ENCODE results near the gene TSPEAR. TPM values are rescaled to one million over a fixed set of nuclear protein-coding genes. Genes with fewer than 3 reads are reported as not detected.

TSPEAR gene
- polyA plus RNA-seq, 3 donors from 2014 or later = not detected

DNA sequence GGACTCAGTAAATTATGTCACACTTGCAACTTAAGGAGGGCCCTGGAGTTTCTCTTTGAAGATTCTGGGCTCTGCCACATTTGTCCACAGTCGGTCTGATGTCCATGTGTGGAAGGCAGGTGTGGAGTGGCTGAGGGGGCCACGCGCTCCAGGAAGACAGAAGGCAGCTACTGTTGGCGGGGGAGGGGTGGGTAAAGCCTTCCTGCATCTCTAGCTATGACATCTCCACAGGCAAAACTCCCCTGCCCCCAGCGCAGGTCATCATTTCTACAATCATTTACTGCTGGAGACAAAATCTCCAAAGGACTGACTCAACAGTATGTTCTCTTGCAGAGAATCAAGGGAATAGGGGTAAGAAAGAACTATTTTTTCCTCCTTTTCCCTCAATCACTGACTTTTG lies 11.4 kb upstream of the TSPEAR start:
- Mint-ChIP-seq H3K4me3 (peak overlapping the region in 4 of 5 donors; percentile 53 to 77 (median 64)), H3K27ac (peak overlapping the region in 1 of 6 donors; percentile 8), H3K4me1 (peaks cover 12 to 15% of the 10 kb centered on the region in 2 donors), H3K36me3 (peaks cover 0 to 6% (median 0%) of the 10 kb centered on the region in 3 donors), H3K9me3 (no peaks in the 10 kb centered on the region), H3K27me3 (ENCODE audit: low read depth in 3 of 3) (peaks cover 13 to 34% (median 27%) of the 10 kb centered on the region in 3 donors)
- DNase-seq = no peak

- H3K36me3 Mint-ChIP-seq = peaks cover 0 to 6% (median 0%) of the 10 kb centered on the region in 3 donors
- peaks cover 12 to 15% of the 10 kb centered on the region in 2 donors for H3K4me1 Mint-ChIP-seq
- H3K9me3 Mint-ChIP-seq = no peaks in the 10 kb centered on the region
- peaks cover 18 to 30% (median 30%) of the 10 kb centered on the region in 3 donors for H3K27me3 Mint-ChIP-seq (ENCODE audit: low read depth in 3 of 3)
- no peak overlapping the region for H3K4me3 Mint-ChIP-seq
- no peak overlapping the region for H3K27ac Mint-ChIP-seq
- DNase-seq = no peak
Measured at GRCh38 chr21:44720170-44720569, 8.8 kb upstream of the TSPEAR start.

DNA sequence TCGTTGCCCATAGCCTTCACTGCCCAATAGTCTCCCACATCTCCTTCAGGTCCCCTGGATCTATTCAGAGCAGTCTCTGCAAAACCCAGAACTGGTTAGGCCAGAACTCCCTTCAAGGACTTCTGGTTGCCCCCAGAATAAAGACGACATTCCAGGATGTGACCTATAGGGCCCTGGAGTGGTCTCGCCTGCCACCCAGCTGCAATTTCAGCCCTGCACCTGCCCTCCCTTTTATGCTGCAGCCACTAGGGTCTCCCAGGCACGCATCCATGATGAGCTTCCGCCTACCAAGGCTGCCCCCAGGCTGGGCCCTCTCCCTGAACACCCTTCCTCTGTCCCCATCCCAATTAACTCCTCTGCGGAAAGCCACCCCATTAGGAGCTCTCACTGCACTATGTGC lies 7.2 kb upstream of the TSPEAR start:
- Mint-ChIP-seq H3K9me3 (no peaks in the 10 kb centered on the region), H3K4me1 (peaks cover 12% of the 10 kb centered on the region in 2 donors), H3K4me3 (no peak overlapping the region), H3K36me3 (peaks cover 0 to 6% (median 0%) of the 10 kb centered on the region in 3 donors), H3K27me3 (ENCODE audit: low read depth in 3 of 3) (peaks cover 23 to 34% (median 26%) of the 10 kb centered on the region in 3 donors), H3K27ac (no peak overlapping the region)
- no peak for DNase-seq

GRCh38 chr21:44718093-44718492 lies 6.7 kb upstream of the TSPEAR start:
- peaks cover 7 to 8% of the 10 kb centered on the region in 2 donors for H3K4me1 Mint-ChIP-seq
- no peaks in the 10 kb centered on the region for H3K9me3 Mint-ChIP-seq
- no peak for DNase-seq
- H3K4me3 Mint-ChIP-seq = no peak overlapping the region
- H3K27ac Mint-ChIP-seq = no peak overlapping the region
- peaks cover 0 to 6% (median 0%) of the 10 kb centered on the region in 3 donors for H3K36me3 Mint-ChIP-seq
- peaks cover 24 to 31% (median 25%) of the 10 kb centered on the region in 3 donors for H3K27me3 Mint-ChIP-seq (ENCODE audit: low read depth in 3 of 3)

DNA sequence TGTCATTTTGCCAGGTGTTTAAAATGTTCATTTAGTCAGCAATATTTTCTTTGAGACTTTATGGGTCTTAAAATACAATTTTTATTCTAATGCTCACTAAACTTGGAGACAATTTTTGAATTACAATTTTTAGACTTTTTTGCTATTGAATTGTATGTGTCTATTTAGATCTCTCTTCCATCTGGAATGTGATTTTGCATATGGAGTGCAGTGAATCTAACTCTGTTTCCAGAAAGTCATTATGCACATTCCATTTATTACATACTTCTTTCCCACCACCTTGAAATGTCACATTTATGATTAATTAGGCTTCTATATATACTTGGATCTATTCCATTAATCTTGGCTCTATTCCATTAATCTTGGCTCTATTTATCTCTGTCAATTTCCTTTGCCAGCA lies 5.6 kb upstream of the TSPEAR start:
- H3K27me3 Mint-ChIP-seq (ENCODE audit: low read depth in 3 of 3) = peaks cover 21 to 26% (median 25%) of the 10 kb centered on the region in 3 donors
- no peak overlapping the region for H3K4me3 Mint-ChIP-seq

GRCh38 chr21:44714905-44715304 lies 3.5 kb upstream of the TSPEAR start:
- no peak for DNase-seq
- Mint-ChIP-seq H3K36me3 (no peaks in the 10 kb centered on the region), H3K4me3 (peak overlapping the region in 1 of 5 donors; percentile 5), H3K9me3 (no peaks in the 10 kb centered on the region), H3K27me3 (ENCODE audit: low read depth in 3 of 3) (peaks cover 19 to 33% (median 25%) of the 10 kb centered on the region in 3 donors), H3K27ac (no peak overlapping the region), H3K4me1 (peaks cover 0 to under 1% of the 10 kb centered on the region in 2 donors)

More for the DNA sequence above, 5.6 kb upstream of the TSPEAR start:
- H3K4me1 Mint-ChIP-seq = no peaks in the 10 kb centered on the region
- no peak overlapping the region for H3K27ac Mint-ChIP-seq
- no peaks in the 10 kb centered on the region for H3K9me3 Mint-ChIP-seq
- no peaks in the 10 kb centered on the region for H3K36me3 Mint-ChIP-seq
- DNase-seq = no peak

DNA sequence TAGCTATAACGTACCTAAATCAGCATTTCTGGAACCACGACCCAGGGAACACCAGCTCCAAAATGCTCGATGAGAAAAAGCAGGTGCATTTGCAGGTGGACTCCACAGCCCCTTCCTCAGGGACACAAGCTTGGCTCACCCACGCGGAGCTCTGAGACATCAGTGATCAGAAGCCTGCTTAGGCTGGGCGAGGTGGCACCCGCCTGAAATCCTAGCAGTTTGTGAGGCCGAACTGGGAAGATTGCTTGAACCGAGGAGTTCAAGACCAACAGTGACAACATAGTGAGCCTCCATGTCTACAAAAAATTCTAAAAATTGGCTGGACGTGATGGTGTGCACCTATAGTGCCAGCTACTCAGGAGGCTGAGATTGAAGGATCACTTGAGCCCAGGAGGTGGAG lies 2.5 kb upstream of the TSPEAR start:
- Mint-ChIP-seq H3K4me3 (no peak overlapping the region), H3K27me3 (ENCODE audit: low read depth in 3 of 3) (peaks cover 24 to 40% (median 26%) of the 10 kb centered on the region in 3 donors), H3K36me3 (no peaks in the 10 kb centered on the region), H3K9me3 (no peaks in the 10 kb centered on the region), H3K4me1 (peaks cover 6 to 7% of the 10 kb centered on the region in 2 donors), H3K27ac (no peak overlapping the region)
- DNase-seq = no peak

GRCh38 chr21:44713130-44713529 lies 1.8 kb upstream of the TSPEAR start:
- Mint-ChIP-seq H3K27me3 (ENCODE audit: low read depth in 3 of 3) (peaks cover 20 to 34% (median 28%) of the 10 kb centered on the region in 3 donors), H3K4me1 (peaks cover 6 to 7% of the 10 kb centered on the region in 2 donors), H3K9me3 (no peaks in the 10 kb centered on the region), H3K27ac (no peak overlapping the region), H3K4me3 (no peak overlapping the region), H3K36me3 (no peaks in the 10 kb centered on the region)
- DNase-seq = no peak

- H3K4me1 Mint-ChIP-seq = peaks cover 6 to 10% of the 10 kb centered on the region in 2 donors
- no peak for DNase-seq
- H3K9me3 Mint-ChIP-seq = no peaks in the 10 kb centered on the region
- no peaks in the 10 kb centered on the region for H3K36me3 Mint-ChIP-seq
- H3K27me3 Mint-ChIP-seq (ENCODE audit: low read depth in 3 of 3) = peaks cover 20 to 35% (median 33%) of the 10 kb centered on the region in 3 donors
- H3K27ac Mint-ChIP-seq = no peak overlapping the region
- H3K4me3 Mint-ChIP-seq = no peak overlapping the region
Measured at GRCh38 chr21:44712203-44713028, 1.0 kb upstream of the TSPEAR start.

DNA sequence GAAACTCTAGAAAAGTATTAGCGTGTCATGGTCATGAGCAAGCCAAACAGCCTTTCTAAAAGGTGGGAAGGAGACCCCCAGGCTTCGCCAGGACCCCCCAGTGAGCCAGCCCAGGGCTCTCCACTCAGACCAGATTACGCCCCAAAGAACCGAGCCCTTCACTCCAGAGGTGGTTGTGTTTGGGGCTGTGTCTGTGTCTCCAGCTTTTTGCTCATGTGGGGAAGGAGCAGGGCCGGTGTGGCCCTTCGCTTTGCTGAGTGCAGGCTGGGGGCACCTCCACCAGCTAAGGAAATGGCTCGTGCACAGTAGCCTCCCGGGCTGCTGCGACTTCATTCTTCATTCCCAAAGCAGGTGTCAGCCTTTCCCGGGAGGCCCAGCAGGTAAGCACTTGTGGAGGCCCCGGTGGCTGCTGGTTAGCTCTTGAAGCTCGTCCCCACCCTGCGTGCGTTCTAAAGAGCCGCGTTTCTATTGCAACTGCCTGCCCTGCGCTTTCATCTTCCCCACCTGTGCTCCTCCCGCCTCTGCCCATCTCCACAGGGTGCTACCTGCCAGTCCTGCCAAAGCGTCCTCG lies 531 bp downstream of the TSPEAR start:
- Mint-ChIP-seq H3K4me1 (peaks cover 9 to 15% of the 10 kb centered on the region in 2 donors), H3K27ac (no peak overlapping the region), H3K4me3 (peak overlapping the region in 1 of 5 donors; percentile 21), H3K36me3 (peaks cover 0 to under 1% (median 0%) of the 10 kb centered on the region in 3 donors), H3K27me3 (ENCODE audit: low read depth in 3 of 3) (peaks cover 21 to 38% (median 38%) of the 10 kb centered on the region in 3 donors), H3K9me3 (peaks cover 2 to 5% (median 3%) of the 10 kb centered on the region in 6 donors)
- DNase-seq = no peak

- H3K4me1 Mint-ChIP-seq = peaks cover 15 to 18% of the 10 kb centered on the region in 2 donors
- H3K27ac Mint-ChIP-seq = no peak overlapping the region
Measured at GRCh38 chr21:44710294-44710665, 1.1 kb downstream of the TSPEAR start.

DNA sequence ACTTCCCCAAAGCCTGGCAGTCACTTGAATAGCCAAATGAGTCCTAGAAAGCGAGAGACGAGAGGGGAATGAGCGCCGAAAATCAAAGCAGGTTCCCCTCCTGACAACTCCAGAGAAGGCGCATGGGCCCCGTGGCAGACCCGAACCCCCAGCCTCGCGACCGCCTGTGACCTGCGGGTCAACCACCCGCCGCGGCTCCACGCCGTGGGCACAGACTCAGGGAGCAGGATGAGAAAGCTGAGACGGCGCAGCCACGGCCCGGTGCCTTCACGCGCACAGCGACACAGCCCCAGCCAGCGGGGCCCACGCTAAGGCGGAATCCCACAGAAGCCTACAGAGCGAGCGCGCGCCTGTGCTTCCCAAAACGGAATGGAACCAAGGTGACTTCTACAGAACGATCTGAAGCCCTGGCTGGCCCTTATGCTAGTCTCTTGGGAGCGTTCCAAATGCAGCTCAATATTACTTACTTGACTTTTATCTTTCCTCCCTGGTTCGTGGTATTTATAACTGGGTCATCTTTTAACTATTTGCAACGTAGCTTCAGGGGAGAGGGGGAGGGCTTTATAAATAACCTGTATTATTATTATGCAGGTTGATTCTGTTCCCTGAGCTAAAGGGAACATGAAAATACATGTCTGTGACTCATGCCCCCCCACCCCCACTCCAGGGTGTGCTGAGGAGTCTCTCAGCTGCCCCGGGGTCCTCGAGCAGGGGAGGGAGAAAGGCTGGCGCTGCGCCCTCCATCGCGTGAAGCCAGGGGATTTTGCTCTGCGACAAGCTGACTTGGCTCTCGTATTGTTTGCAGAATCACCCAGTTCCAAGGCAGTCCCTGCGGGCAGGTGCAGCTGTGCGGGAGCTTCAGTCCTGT lies 1.7 kb downstream of the TSPEAR start:
- peaks cover 0 to 3% (median 0%) of the 10 kb centered on the region in 3 donors for H3K36me3 Mint-ChIP-seq
- peak overlapping the region in 3 of 5 donors; percentile 44 to 51 (median 47) for H3K4me3 Mint-ChIP-seq
- H3K9me3 Mint-ChIP-seq = peaks cover 5 to 16% (median 11%) of the 10 kb centered on the region in 6 donors
- no peak for DNase-seq
- peaks cover 18% of the 10 kb centered on the region in 2 donors for H3K4me1 Mint-ChIP-seq
- H3K27me3 Mint-ChIP-seq (ENCODE audit: low read depth in 3 of 3) = peaks cover 28 to 46% (median 41%) of the 10 kb centered on the region in 3 donors
- H3K27ac Mint-ChIP-seq = no peak overlapping the region

More at GRCh38 chr21:44710294-44710665, 1.1 kb downstream of the TSPEAR start:
- DNase-seq = no peak
- Mint-ChIP-seq H3K36me3 (peaks cover 0 to 3% (median 0%) of the 10 kb centered on the region in 3 donors), H3K27me3 (ENCODE audit: low read depth in 3 of 3) (peaks cover 22 to 43% (median 40%) of the 10 kb centered on the region in 3 donors), H3K9me3 (peaks cover 5 to 9% (median 8%) of the 10 kb centered on the region in 6 donors), H3K4me3 (peak overlapping the region in 1 of 5 donors; percentile 21)

DNA sequence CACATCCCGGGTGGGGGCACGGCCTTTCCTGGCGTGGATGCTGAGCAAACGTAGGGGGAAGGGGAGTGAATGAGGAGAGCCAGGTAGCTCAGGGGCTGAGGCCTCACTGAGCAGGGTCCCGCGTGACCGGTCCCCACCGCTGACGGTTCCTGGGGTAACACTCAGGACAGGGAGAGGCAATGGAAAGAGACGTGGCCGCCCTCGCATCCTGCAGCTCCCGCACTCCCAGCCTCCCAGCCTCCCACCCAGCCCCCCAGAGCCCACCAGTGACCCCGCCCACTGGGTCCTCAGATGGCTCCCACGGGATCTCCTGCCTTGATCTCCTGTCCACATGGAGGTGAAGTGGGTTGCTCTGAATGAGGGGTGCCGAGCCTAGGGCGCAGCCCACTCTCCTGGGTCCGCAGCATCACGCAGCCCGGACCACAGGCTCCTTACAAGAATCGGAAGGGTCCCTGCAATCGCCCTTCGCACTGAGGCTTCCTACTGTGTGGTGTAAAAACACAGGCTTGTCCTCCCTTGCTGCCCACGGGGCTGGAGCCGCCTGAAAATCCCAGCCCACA lies 2.4 kb downstream of the TSPEAR start:
- Mint-ChIP-seq H3K4me3 (peak overlapping the region in 3 of 5 donors; percentile 44 to 51 (median 47)), H3K27me3 (ENCODE audit: low read depth in 3 of 3) (peaks cover 31 to 44% (median 42%) of the 10 kb centered on the region in 3 donors), H3K36me3 (peaks cover 0 to 3% (median 0%) of the 10 kb centered on the region in 3 donors), H3K27ac (no peak overlapping the region), H3K9me3 (peaks cover 8 to 19% (median 11%) of the 10 kb centered on the region in 6 donors), H3K4me1 (peaks cover 18% of the 10 kb centered on the region in 2 donors)
- DNase-seq = no peak
